ENCODE measurements around the gene CASP10. TPM values are rescaled to one million over a fixed set of nuclear protein-coding genes. Genes with fewer than 3 reads are reported as not detected.

The CASP10 gene
- total and polyA plus RNA-seq, 2 of the 13 experiments (the other 11 are each of a cell fraction or from before 2014, with no cell fraction given): 22.2 to 23.8 TPM

- TF ChIP-seq ZNF7 (CRISPR knock-in tag; IDR thresholded peaks at IDR 0.05) (no peak), KDM2A (CRISPR knock-in tag; IDR thresholded peaks at IDR 0.05; ENCODE audit: borderline replicate concordance, low read depth) (no peak), MIXL1 (CRISPR knock-in tag; IDR thresholded peaks at IDR 0.05) (no peak), ZFP37 (CRISPR knock-in tag; IDR thresholded peaks at IDR 0.05; ENCODE audit: borderline replicate concordance) (no peak), ZKSCAN5 (CRISPR knock-in tag; IDR thresholded peaks at IDR 0.05) (no peak), ZBTB7A (CRISPR knock-in tag; IDR thresholded peaks at IDR 0.05) (no peak), ZNF782 (CRISPR knock-in tag; IDR thresholded peaks at IDR 0.05; ENCODE audit: borderline replicate concordance) (no peak), FOXP1 (IDR thresholded peaks at IDR 0.05) (no peak), FOXP1 (CRISPR knock-in tag; IDR thresholded peaks at IDR 0.05) (no peak), TCF12 (IDR thresholded peaks at IDR 0.05) (no peak), TCF12 (CRISPR knock-in tag; IDR thresholded peaks at IDR 0.05) (no peak), ZNF180 (CRISPR knock-in tag; IDR thresholded peaks at IDR 0.05; ENCODE audit: borderline replicate concordance, low read depth) (no peak), ZNF484 (CRISPR knock-in tag; IDR thresholded peaks at IDR 0.05; ENCODE audit: borderline replicate concordance, low read depth) (no peak)
These were observed 83.7 kb downstream of the CASP10 start (continued) for GRCh38 chr2:201266629-201267028.

- H3K27me3 ChIP-seq (ENCODE audit: control insufficient read depth in 1 of 2, insufficient read depth in 2 of 2, low read length in 2 of 2): no peaks in the 10 kb centered on the region
- ATAC-seq (no peak), FAIRE-seq (no peak), DNase-seq (ENCODE audit: low spot score) (no peak)
- no TSS peak for BruUV-seq (replicated peaks)
- ChIA-PET CTCF (ENCODE audit: low intra/inter-chr PET ratio, low total read pairs) (no interaction called here), POLR2A (no interaction called here)
- no peaks in the 10 kb centered on the region for H4K20me1 ChIP-seq (ENCODE audit: insufficient read depth, low read length)
- H3K4me1 ChIP-seq (ENCODE audit: insufficient read depth, low read length): peaks cover 6% of the 10 kb centered on the region; the same call in 1 of the 2 replicates
- TF ChIP-seq ZNF788 (CRISPR knock-in tag; IDR thresholded peaks at IDR 0.05; ENCODE audit: borderline replicate concordance): no peak
- TF ChIP-seq ZNF746 (CRISPR knock-in tag; IDR thresholded peaks at IDR 0.05): no peak
- TF ChIP-seq HDAC6 (IDR thresholded peaks at IDR 0.05; ENCODE audit: low read depth, low read length): no peak
- TF ChIP-seq SALL2 (CRISPR knock-in tag; IDR thresholded peaks at IDR 0.05): no peak
- TF ChIP-seq ZFAT (CRISPR knock-in tag; conservative IDR thresholded peaks at IDR 0.05): no peak
- no peak for TF ChIP-seq NCOA1 (CRISPR knock-in tag; IDR thresholded peaks at IDR 0.05)
- no peak for TF ChIP-seq ZNF441 (CRISPR knock-in tag; IDR thresholded peaks at IDR 0.05; ENCODE audit: borderline replicate concordance)
- no peak overlapping the region for H3K4me2 ChIP-seq (ENCODE audit: low read depth, low read length)
- H3K79me2 ChIP-seq (ENCODE audit: insufficient read depth, low read length): peaks cover 16% of the 10 kb centered on the region
- in situ Hi-C loops (cut with HindIII; ENCODE audit: extremely low pct_ligation_motif_present, low pct_unique_long_range_greater_than_20kb): no loop called here
- 94% methylated on average over 12 of the region's 12 CpGs for WGBS (ENCODE audit: low lambda C conversion rate)
- H3K9me3 ChIP-seq (ENCODE audit: low read length): no peaks in the 10 kb centered on the region
- no peak overlapping the region for H3K9ac ChIP-seq (ENCODE audit: insufficient read depth, low read depth, low read length)
- no peak overlapping the region for H2AFZ ChIP-seq (ENCODE audit: low read length)
- intact Hi-C loops (cut with micrococcal nuclease; ENCODE audit: unreplicated experiment): no loop called here
- no peak overlapping the region for H3K27ac ChIP-seq (ENCODE audit: extremely low read length, insufficient read depth, low read length)
- peaks cover 16 to 28% of the 10 kb centered on the region in 2 experiments for H3K36me3 ChIP-seq (replicated peaks in 1 of 2; ENCODE audit: control insufficient read depth in 1 of 2, insufficient read depth in 2 of 2, low read length in 2 of 2)
- H3K4me3 ChIP-seq (replicated peaks in 1 of 3; ENCODE audit: insufficient read depth in 1 of 3, low read depth in 2 of 3, low read length in 3 of 3): no peak overlapping the region
These were observed 84.5 kb downstream of the CASP10 start for GRCh38 chr2:201267278-201268030.

Data from HepG2 (cell line).